ENCODE measurements around the gene PSMA5. TPM values are rescaled to one million over a fixed set of nuclear protein-coding genes. Genes with fewer than 3 reads are reported as not detected.
"Not testable (repeated sequence)": the region's sequence is repeated elsewhere in the genome, so short reads cannot be mapped to it uniquely, and the experiment has no call there.

PSMA5 gene
- total RNA-seq, 2 experiments from 2014 or later, result 53.3 to 152 TPM

DNA sequence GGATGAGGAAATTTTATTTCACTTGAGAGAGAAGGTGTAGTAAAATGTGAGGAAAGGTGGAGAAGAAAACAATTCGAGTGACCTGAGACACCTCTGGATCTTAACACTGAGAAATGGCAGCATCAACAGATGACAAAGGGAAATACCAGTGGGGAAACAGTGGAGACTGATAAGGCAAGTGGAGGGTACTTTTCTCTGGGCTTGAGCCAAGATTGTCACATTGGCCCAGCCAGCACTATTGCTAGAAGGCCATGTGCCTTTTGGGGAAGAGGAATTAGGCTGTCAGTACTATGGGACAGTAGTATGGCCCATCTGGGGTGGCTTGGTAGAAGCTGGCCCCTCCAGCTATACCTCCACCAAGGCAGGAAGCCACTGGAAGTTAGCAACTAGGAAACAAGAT is 48.4 kb upstream of the PSMA5 start:
- H3K4me1 ChIP-seq (ENCODE audit: insufficient read depth, low read length, poor library complexity, severe bottlenecking), result no peaks in the 10 kb centered on the region
- no peak for DNase-seq (ENCODE audit: low spot score)
- ChIA-PET POLR2A (no interaction called here), CTCF (ENCODE audit: unreplicated experiment) (no interaction called here)
- no peaks in the 10 kb centered on the region for H3K79me2 ChIP-seq (ENCODE audit: insufficient read depth, low read depth, low read length)
- no peak overlapping the region for H3K4me2 ChIP-seq (ENCODE audit: low read length)
- H3K36me3 ChIP-seq (ENCODE audit: insufficient read depth, low read length), result no peaks in the 10 kb centered on the region
- no peak overlapping the region for H3K4me3 ChIP-seq (ENCODE audit: low read depth, low read length, poor library complexity, severe bottlenecking)
- no peak overlapping the region for H3K27ac ChIP-seq (ENCODE audit: low read depth, low read length, poor library complexity, severe bottlenecking)
- no peak overlapping the region for H2AFZ ChIP-seq (ENCODE audit: low read length)
- intact Hi-C loops (cut with micrococcal nuclease; ENCODE audit: unreplicated experiment), result no loop called here
- no peaks in the 10 kb centered on the region for H3K9me3 ChIP-seq (ENCODE audit: low read length)
- H3K9me2 ChIP-seq (ENCODE audit: insufficient read depth, low read length), result no peaks in the 10 kb centered on the region
- H4K20me1 ChIP-seq (ENCODE audit: insufficient read depth, low read length), result no peaks in the 10 kb centered on the region
- TF ChIP-seq, protein P1, sequence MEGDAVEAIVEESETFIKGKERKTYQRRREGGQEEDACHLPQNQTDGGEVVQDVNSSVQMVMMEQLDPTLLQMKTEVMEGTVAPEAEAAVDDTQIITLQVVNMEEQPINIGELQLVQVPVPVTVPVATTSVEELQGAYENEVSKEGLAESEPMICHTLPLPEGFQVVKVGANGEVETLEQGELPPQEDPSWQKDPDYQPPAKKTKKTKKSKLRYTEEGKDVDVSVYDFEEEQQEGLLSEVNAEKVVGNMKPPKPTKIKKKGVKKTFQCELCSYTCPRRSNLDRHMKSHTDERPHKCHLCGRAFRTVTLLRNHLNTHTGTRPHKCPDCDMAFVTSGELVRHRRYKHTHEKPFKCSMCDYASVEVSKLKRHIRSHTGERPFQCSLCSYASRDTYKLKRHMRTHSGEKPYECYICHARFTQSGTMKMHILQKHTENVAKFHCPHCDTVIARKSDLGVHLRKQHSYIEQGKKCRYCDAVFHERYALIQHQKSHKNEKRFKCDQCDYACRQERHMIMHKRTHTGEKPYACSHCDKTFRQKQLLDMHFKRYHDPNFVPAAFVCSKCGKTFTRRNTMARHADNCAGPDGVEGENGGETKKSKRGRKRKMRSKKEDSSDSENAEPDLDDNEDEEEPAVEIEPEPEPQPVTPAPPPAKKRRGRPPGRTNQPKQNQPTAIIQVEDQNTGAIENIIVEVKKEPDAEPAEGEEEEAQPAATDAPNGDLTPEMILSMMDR (conservative IDR thresholded peaks at IDR 0.05; ENCODE audit: low read length), result no peak
- TF ChIP-seq EZH2phosphoT487 (IDR thresholded peaks at IDR 0.05; ENCODE audit: borderline replicate concordance, low read depth, low read length), result no peak
- no TSS peak for BruUV-seq (replicated peaks)

- H3K4me1 ChIP-seq (ENCODE audit: insufficient read depth, low read length, poor library complexity, severe bottlenecking); H3K4me2 ChIP-seq (ENCODE audit: low read length); CTCF ChIA-PET (ENCODE audit: unreplicated experiment); H3K9me2 ChIP-seq (ENCODE audit: insufficient read depth, low read length); BruUV-seq (replicated peaks); POLR2A ChIA-PET; H3K79me2 ChIP-seq (ENCODE audit: insufficient read depth, low read depth, low read length); H3K4me3 ChIP-seq (ENCODE audit: low read depth, low read length, poor library complexity, severe bottlenecking); H3K9me3 ChIP-seq (ENCODE audit: low read length); H4K20me1 ChIP-seq (ENCODE audit: insufficient read depth, low read length); intact Hi-C loops (cut with micrococcal nuclease; ENCODE audit: unreplicated experiment); H3K27ac ChIP-seq (ENCODE audit: low read depth, low read length, poor library complexity, severe bottlenecking); H2AFZ ChIP-seq (ENCODE audit: low read length); H3K36me3 ChIP-seq (ENCODE audit: insufficient read depth, low read length); DNase-seq (ENCODE audit: low spot score): not testable (repeated sequence)
Observed at GRCh38 chr1:109473284-109474057, 47.2 kb upstream of the PSMA5 start.

DNA sequence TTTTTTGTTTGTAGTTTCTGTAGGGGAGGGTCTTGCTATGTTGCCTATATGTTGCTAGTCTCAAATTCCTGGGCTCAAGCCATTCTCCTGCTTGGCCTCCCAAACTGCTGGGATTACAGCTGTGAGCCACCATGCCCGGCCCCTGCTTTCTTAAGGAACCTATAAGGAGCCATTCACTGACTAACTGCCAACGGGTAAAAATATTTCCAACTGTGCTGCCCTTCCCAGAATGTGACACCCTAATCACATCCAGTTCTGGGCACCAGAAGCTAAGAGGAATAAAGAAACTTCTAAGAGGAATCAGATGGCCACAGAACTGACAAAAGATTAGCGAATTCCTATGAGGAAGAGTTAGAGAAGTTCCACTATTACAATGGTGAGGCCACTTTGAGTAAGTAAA is 46.5 kb upstream of the PSMA5 start:
- no peaks in the 10 kb centered on the region for H4K20me1 ChIP-seq (ENCODE audit: insufficient read depth, low read length)
- TF ChIP-seq, protein P1 (conservative IDR thresholded peaks at IDR 0.05; ENCODE audit: low read length), result no peak
- TF ChIP-seq EZH2phosphoT487 (IDR thresholded peaks at IDR 0.05; ENCODE audit: borderline replicate concordance, low read depth, low read length), result no peak
- H3K4me3 ChIP-seq (ENCODE audit: low read depth, low read length, poor library complexity, severe bottlenecking), result no peak overlapping the region
- no peak overlapping the region for H3K27ac ChIP-seq (ENCODE audit: low read depth, low read length, poor library complexity, severe bottlenecking)
- H3K9me2 ChIP-seq (ENCODE audit: insufficient read depth, low read length), result no peaks in the 10 kb centered on the region
- H3K36me3 ChIP-seq (ENCODE audit: insufficient read depth, low read length), result no peaks in the 10 kb centered on the region
- H3K4me1 ChIP-seq (ENCODE audit: insufficient read depth, low read length, poor library complexity, severe bottlenecking), result no peaks in the 10 kb centered on the region
- H3K79me2 ChIP-seq (ENCODE audit: insufficient read depth, low read depth, low read length), result no peaks in the 10 kb centered on the region
- CTCF ChIA-PET (ENCODE audit: unreplicated experiment), result no interaction called here
- no peak overlapping the region for H2AFZ ChIP-seq (ENCODE audit: low read length)
- BruUV-seq (replicated peaks), result no TSS peak
- intact Hi-C loops (cut with micrococcal nuclease; ENCODE audit: unreplicated experiment), result no loop called here
- no peaks in the 10 kb centered on the region for H3K9me3 ChIP-seq (ENCODE audit: low read length)
- POLR2A ChIA-PET, result interaction anchor here (0.6 kb wide), 1 partner anchor 334 kb away, joined by 3 read pairs; no protein-coding TSS in a partner anchor
- DNase-seq (ENCODE audit: low spot score), result no peak
- H3K4me2 ChIP-seq (ENCODE audit: low read length), result no peak overlapping the region

All from OCI-LY7 (cell line).